Mucosa of descending colon (tissue), 3 donors: Measurements from ENCODE around the gene MASP2. TPM values are rescaled to one million over a fixed set of nuclear protein-coding genes. Genes with fewer than 3 reads are reported as not detected.
"Not testable (repeated sequence)": the region's sequence is repeated elsewhere in the genome, so short reads cannot be mapped to it uniquely, and the experiment has no call there.

Source experiments
- ATAC-seq: fragments of 200-7000 bp; cut with Tn5 transposase; one replicate; pipeline ENCODE4 v1.9.1; 2020; ENCODE audit warnings: mild to moderate bottlenecking, moderate library complexity
- DNase-seq, 3 donors: peaks; one replicate each; pipeline ENCODE4 v3.0.0-alpha.2; 2020
- H3K36me3 ChIP-seq: fragments of 200-600 bp; one replicate; pipeline ENCODE4 v1.8.0; 2021; ENCODE audit warnings: low read depth, mild to moderate bottlenecking
- H3K4me1 ChIP-seq: fragments of 200-600 bp; one replicate; pipeline ENCODE4 v1.8.0; 2021; ENCODE audit warnings: low read depth, mild to moderate bottlenecking
- H3K4me3 ChIP-seq: fragments of 200-600 bp; one replicate; pipeline ENCODE4 v1.8.0; 2021; ENCODE audit warnings: mild to moderate bottlenecking
- H3K9me3 ChIP-seq: fragments of 200-600 bp; one replicate; pipeline ENCODE4 v1.8.0; 2021; ENCODE audit warnings: mild to moderate bottlenecking
- intact Hi-C, 2 donors: fragments of 100-400 bp; cut with DNase I in 1 of 2; cut with micrococcal nuclease in 1 of 2; formaldehyde crosslinking; loops; one replicate each; pipeline versions ENCODE4 v1.11.0 to v1.11.1; 2022; cut with DNase I, micrococcal nuclease
- long read RNA-seq, 2 donors: library from polyadenylated mRNA; unstranded; transcript quantifications; one replicate each; pipeline ENCODE4 v2.0.0, GENCODE V29; 2019 to 2021
- total RNA-seq, 3 donors: library from RNA; stranded (reverse); fragmentation: NEBNext Ultra II Directional in 2 of 3; extraction: Animal tissue kit (Norgen Biotek cat#: 25700) in 2 of 3; gene quantifications; one replicate each; pipeline versions ENCODE4 v1.2.1 to v1.2.4, GENCODE V29; 2021 to 2023
- TF ChIP-seq, protein P1 (sequence below): fragments of 200-600 bp; IDR thresholded peaks from one replicate; pipeline ENCODE4 v1.8.0; 2022; ENCODE audit warnings: antibody characterized with exemption, mild to moderate bottlenecking
- donor health status: DM: no; HTN: no; CAD: no; lungs with moderate emphysema.
- donor health status: DM: no; HTN: no; CAD: no.
- donor health status: DM: no; HTN: yes; CAD: no.

MASP2 gene
- not detected for total RNA-seq
- long read RNA-seq, donor 1, result 0 reads
- long read RNA-seq, donor 2, result 0 reads

GRCh38 chr1:11046625-11047365, at the start of gene MASP2:
Gene MASP2 (minus strand): TSS chr1:11047239. CDS start chr1:11047207, 32 bp downstream.
- Histone ChIP-seq H3K4me1 (no peaks in the 10 kb centered on the region), H3K4me3 (no peak within 1 kb of the TSS), H3K36me3 (no peaks in the 10 kb centered on the region), H3K9me3 (no peaks in the 10 kb centered on the region)
- ATAC-seq, result no peak
- intact Hi-C loops, result no loop called here
- no peak for DNase-seq
- TF ChIP-seq, protein P1, sequence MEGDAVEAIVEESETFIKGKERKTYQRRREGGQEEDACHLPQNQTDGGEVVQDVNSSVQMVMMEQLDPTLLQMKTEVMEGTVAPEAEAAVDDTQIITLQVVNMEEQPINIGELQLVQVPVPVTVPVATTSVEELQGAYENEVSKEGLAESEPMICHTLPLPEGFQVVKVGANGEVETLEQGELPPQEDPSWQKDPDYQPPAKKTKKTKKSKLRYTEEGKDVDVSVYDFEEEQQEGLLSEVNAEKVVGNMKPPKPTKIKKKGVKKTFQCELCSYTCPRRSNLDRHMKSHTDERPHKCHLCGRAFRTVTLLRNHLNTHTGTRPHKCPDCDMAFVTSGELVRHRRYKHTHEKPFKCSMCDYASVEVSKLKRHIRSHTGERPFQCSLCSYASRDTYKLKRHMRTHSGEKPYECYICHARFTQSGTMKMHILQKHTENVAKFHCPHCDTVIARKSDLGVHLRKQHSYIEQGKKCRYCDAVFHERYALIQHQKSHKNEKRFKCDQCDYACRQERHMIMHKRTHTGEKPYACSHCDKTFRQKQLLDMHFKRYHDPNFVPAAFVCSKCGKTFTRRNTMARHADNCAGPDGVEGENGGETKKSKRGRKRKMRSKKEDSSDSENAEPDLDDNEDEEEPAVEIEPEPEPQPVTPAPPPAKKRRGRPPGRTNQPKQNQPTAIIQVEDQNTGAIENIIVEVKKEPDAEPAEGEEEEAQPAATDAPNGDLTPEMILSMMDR, result no peak

DNA sequence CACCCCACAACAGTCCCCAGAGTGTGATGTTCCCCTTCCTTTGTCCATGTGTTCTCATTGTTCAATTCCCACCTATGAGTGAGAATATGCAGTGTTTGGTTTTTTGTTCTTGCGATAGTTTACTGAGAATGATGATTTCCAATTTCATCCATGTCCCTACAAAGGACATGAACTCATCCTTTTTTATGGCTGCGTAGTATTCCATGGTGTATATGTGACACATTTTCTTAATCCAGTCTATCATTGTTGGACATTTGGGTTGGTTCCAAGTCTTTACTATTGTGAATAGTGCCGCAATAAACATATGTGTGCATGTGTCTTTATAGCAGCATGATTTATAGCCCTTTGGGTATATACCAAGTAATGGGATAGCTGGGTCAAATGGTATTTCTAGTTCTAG, 36.7 kb upstream of the MASP2 start:
- intact Hi-C loops, result not testable (repeated sequence)

GRCh38 chr1:11080931-11081330, 33.9 kb upstream of the MASP2 start:
- no peak for DNase-seq
- intact Hi-C loops, result no loop called here
- H3K36me3 ChIP-seq, result peaks cover 10% of the 10 kb centered on the region
- H3K9me3 ChIP-seq, result no peaks in the 10 kb centered on the region
- no peak overlapping the region for H3K4me3 ChIP-seq
- no peak for ATAC-seq
- TF ChIP-seq, protein P1, result no peak
- H3K4me1 ChIP-seq, result no peaks in the 10 kb centered on the region

More for the DNA sequence above, 36.7 kb upstream of the MASP2 start:
- H3K36me3 ChIP-seq, result peaks cover 10% of the 10 kb centered on the region
- ATAC-seq, H3K4me1 ChIP-seq, H3K4me3 ChIP-seq, DNase-seq, H3K9me3 ChIP-seq: not testable (repeated sequence)

- H3K4me3 ChIP-seq, result no peak overlapping the region
- no peak for DNase-seq
- peaks cover 10% of the 10 kb centered on the region for H3K36me3 ChIP-seq
- ATAC-seq, result no peak
- no peaks in the 10 kb centered on the region for H3K4me1 ChIP-seq
- intact Hi-C loops, result no loop called here
- TF ChIP-seq, protein P1, result no peak
- no peaks in the 10 kb centered on the region for H3K9me3 ChIP-seq
These were observed 31.6 kb upstream of the MASP2 start for GRCh38 chr1:11078631-11079030.

DNA sequence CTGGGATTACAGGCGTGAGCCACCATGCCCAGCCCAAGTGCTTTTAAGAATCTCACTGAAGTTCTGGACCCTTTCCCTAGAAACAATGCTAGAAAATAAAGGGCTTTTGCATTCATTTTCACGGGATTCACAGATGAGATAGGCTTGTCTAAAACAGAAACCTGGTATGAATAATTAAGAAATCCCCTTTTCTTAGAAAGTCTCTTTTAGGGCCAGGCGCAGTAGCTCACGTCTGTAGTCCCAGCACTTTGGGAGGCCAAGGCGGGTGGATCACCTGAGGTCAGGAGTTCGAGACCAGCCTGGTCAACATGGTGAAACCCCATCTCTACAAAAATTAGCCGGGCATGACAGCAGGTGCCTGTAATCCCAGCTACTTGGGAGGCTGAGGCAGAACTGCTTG, 26.4 kb upstream of the MASP2 start:
- H3K4me3 ChIP-seq, DNase-seq, H3K9me3 ChIP-seq, H3K4me1 ChIP-seq, ATAC-seq, intact Hi-C loops, H3K36me3 ChIP-seq: not testable (repeated sequence)

DNA sequence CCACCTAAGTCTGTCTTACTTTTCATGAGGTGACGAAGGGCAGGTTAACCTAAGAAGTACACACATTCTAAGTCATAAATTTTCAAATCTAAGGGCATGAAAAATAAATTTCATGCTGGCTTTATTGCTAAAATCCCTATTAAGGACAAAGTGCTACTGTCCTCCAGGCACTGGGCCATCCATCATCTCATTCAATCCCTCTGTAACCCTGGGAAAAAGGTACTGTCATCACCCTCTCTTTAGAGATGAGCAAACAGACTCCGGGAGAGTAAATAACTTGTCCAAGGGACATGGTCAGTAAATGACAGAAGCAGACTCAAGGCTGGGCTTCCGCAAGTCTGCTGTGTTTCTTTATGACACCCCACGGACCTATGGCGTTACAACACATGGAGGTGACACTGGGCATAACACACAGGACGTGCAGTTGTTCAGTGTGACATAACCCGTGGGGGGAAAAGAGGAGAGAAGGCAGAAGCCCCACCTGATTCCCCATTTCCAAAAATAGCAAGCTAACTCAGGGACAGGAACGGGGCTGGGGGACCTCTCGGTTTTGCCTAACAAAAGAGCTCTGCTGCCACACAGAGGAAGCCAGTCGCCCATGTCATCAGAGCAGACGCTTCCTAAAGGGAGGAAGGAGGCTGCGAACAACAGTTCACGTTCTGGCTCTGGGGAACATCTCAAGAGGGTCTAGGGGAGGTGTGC, 25.3 kb upstream of the MASP2 start:
- TF ChIP-seq, protein P1, result no peak
- Histone ChIP-seq H3K4me1 (peaks cover 6% of the 10 kb centered on the region), H3K9me3 (no peaks in the 10 kb centered on the region), H3K36me3 (peaks cover 8% of the 10 kb centered on the region), H3K4me3 (no peak overlapping the region)
- ATAC-seq (peak; percentile 44), DNase-seq (no peak)
- intact Hi-C loops, result no loop called here
